PC-9 (cell line): ENCODE data around the gene WDR83. TPM values are rescaled to one million over a fixed set of nuclear protein-coding genes. Genes with fewer than 3 reads are reported as not detected.

Experiments used
- BruUV-seq: library from RNA; stranded (reverse); fragments of 400-500 nt; replicated peaks from 2 replicates; lab custom pipeline; 2021; lab: Mats Ljungman, UMichigan
- CTCF ChIA-PET: fragments of 300-600 bp; sonication (Branson Sonifier 250); formaldehyde crosslinking; loops from one replicate; lab custom pipeline; 2022; ENCODE audit warnings: antibody characterized with exemption; lab: Charles Lee
- POLR2A ChIA-PET: fragments of 300-600 bp; sonication (Branson Sonifier 250); formaldehyde crosslinking; loops from one replicate; lab custom pipeline; 2022; ENCODE audit warnings: antibody characterized with exemption; ENCODE audit not compliant: unreplicated experiment; lab: Charles Lee
- DNase-seq, 2 experiments: peaks; one replicate each; pipeline versions ENCODE4 v3.0.0 to v3.0.0-alpha.2; 2015 to 2022; ENCODE audit warnings: mixed read lengths in 1 of 2
- H2AFZ ChIP-seq: fragments of 200-600 bp; sonication (generic); 2 replicates; pipeline ENCODE4 v1.8.1; 2017; ENCODE audit warnings: antibody characterized with exemption
- H3F3A ChIP-seq: fragments of 200-600 bp; sonication (generic); 2 replicates; pipeline ENCODE4 v1.8.1; 2017; ENCODE audit warnings: antibody characterized with exemption, mild to moderate bottlenecking, low read depth; ENCODE audit not compliant: insufficient read depth
- H3K27ac ChIP-seq: fragments of 200-600 bp; sonication (generic); 2 replicates; pipeline ENCODE4 v1.6.1; 2016; ENCODE audit warnings: mixed run types
- H3K27me3 ChIP-seq: fragments of 200-600 bp; sonication (generic); 2 replicates; pipeline ENCODE4 v1.6.1; 2016; ENCODE audit warnings: low read depth, mixed run types; ENCODE audit not compliant: insufficient read depth
- H3K36me3 ChIP-seq: fragments of 200-600 bp; sonication (generic); 2 replicates; pipeline ENCODE4 v1.6.1; 2016; ENCODE audit warnings: low read depth, mixed run types
- H3K4me1 ChIP-seq: fragments of 200-600 bp; sonication (generic); replicated peaks from 2 replicates; pipeline ENCODE4 v1.6.1; 2016; ENCODE audit warnings: mixed run types; ENCODE audit not compliant: insufficient read depth
- H3K4me2 ChIP-seq: fragments of 200-600 bp; sonication (generic); 2 replicates; pipeline ENCODE4 v1.6.1; 2017; ENCODE audit warnings: mixed run types
- H3K4me3 ChIP-seq: fragments of 200-600 bp; sonication (generic); 2 replicates; pipeline ENCODE4 v1.6.1; 2016; ENCODE audit warnings: mixed run types
- H3K79me2 ChIP-seq: fragments of 200-600 bp; sonication (generic); 2 replicates; pipeline ENCODE4 v1.6.1; 2017; ENCODE audit warnings: low read depth, mixed run types
- H3K9me2 ChIP-seq: fragments of 200-600 bp; sonication (generic); 2 replicates; pipeline ENCODE4 v1.8.1; 2017; ENCODE audit warnings: mild to moderate bottlenecking; ENCODE audit not compliant: insufficient read depth
- H3K9me3 ChIP-seq: fragments of 200-600 bp; sonication (generic); 2 replicates; pipeline ENCODE4 v1.8.1; 2016; ENCODE audit warnings: low read depth; ENCODE audit not compliant: insufficient read depth
- H4K20me1 ChIP-seq: fragments of 200-600 bp; sonication (generic); 2 replicates; pipeline ENCODE4 v1.8.1; 2017; ENCODE audit not compliant: insufficient read depth
- EZH2 ChIP-seq: fragments of 200-600 bp; sonication (generic); IDR thresholded peaks from 2 replicates; pipeline ENCODE4 v1.8.0; 2017; ENCODE audit warnings: antibody characterized with exemption, low read depth
- intact Hi-C: fragments of 100-400 bp; cut with micrococcal nuclease; formaldehyde crosslinking; loops from one replicate; pipeline ENCODE4 v1.10.0; 2022; ENCODE audit not compliant: unreplicated experiment
- total RNA-seq: library from RNA; stranded (reverse); gene quantifications from 2 replicates; pipeline ENCODE4 v1.2.3, GENCODE V29; 2021
- TF ChIP-seq, protein P1 (sequence below): fragments of 200-600 bp; sonication (generic); conservative IDR thresholded peaks from 2 replicates; pipeline ENCODE4 v1.6.1; 2017; ENCODE audit warnings: mixed run types, antibody characterized with exemption, mild to moderate bottlenecking, moderate library complexity

The WDR83 gene
- total RNA-seq, 1 experiment from 2014 or later = 12.9 TPM

DNA sequence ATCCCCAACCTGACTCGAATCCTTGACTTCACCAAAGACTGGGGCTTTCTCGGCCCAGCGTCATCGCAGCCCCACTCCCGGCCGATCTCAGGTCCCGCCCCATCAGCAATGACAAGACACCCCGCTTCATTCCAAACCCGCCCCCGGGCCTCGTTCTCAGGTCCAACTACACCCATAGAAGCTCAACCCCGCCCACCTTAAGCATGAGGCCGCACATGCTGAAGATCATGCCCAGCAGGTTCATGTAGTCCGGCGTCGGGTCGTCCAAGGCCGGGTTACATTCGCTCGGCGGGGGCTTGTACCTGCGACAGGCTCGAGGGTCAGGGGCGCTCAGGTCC, 2.3 kb downstream of the WDR83 start:
- Histone ChIP-seq H3K4me3 (peak overlapping the region; percentile 69), H3K36me3 (peaks cover 4% of the 10 kb centered on the region; the same call in 1 of the 2 replicates), H3K4me1 (peaks cover 29% of the 10 kb centered on the region), H3K79me2 (peaks cover 39% of the 10 kb centered on the region), H3K4me2 (peak overlapping the region; percentile 81), H3K9me3 (no peaks in the 10 kb centered on the region), H2AFZ (peak overlapping the region; percentile 89), H3K27ac (peak overlapping the region; percentile 81), H3K27me3 (no peaks in the 10 kb centered on the region), H4K20me1 (no peaks in the 10 kb centered on the region), H3F3A (peaks cover 32% of the 10 kb centered on the region), H3K9me2 (no peaks in the 10 kb centered on the region)
- TF ChIP-seq EZH2 = no peak
- TF ChIP-seq, protein P1, sequence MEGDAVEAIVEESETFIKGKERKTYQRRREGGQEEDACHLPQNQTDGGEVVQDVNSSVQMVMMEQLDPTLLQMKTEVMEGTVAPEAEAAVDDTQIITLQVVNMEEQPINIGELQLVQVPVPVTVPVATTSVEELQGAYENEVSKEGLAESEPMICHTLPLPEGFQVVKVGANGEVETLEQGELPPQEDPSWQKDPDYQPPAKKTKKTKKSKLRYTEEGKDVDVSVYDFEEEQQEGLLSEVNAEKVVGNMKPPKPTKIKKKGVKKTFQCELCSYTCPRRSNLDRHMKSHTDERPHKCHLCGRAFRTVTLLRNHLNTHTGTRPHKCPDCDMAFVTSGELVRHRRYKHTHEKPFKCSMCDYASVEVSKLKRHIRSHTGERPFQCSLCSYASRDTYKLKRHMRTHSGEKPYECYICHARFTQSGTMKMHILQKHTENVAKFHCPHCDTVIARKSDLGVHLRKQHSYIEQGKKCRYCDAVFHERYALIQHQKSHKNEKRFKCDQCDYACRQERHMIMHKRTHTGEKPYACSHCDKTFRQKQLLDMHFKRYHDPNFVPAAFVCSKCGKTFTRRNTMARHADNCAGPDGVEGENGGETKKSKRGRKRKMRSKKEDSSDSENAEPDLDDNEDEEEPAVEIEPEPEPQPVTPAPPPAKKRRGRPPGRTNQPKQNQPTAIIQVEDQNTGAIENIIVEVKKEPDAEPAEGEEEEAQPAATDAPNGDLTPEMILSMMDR = no peak
- ChIA-PET POLR2A (no interaction called here), CTCF (interaction anchor here (0.5 kb wide), 1 partner anchor 182 kb away, joined by 10 read pairs; no protein-coding TSS in a partner anchor)
- intact Hi-C loops = loop anchor here (2.0 to 10.0 kb wide), 3 partner anchors 614 to 747 kb away; partner anchors contain the start of genes ZNF763 and ZNF878
- BruUV-seq = no TSS peak
- peak; percentile 56 to 60 for DNase-seq

DNA sequence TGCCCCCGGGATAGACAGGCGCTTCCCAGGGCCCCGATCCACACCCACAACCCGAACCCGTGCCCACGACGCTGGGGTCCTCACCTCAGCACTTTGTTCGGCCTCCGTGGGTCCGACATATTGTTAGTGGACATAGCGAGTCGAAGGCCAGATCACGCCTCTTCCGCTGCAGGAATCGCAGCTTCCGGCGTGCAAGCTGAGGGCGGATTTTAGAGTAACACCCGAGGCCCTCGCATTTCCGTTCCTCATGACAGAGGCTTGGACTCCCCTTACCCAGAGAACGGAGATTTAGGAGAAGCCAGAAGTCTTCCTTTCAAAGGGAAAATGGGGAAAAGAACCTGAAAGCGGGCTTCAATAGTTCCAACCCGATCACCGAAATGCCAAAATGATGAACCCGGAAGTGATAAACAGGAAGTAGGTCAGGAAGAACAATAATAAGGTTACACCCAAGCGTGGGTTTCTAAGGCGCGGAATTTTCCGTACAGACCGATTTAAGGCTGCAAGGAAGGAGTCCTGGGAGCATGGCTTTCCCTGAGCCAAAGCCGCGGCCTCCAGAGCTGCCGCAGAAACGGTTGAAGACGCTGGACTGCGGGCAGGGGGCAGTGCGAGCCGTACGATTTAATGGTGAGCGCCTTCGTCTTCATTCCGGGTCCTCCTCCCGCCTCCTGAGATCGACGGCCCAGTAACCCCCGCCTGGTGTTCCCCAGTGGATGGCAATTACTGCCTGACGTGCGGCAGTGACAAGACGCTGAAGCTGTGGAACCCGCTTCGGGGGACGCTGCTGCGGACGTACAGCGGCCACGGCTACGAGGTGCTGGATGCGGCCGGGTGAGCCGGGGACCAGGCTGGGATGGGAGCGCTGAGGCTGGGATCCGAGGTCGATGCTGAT, 2.9 kb downstream of the WDR83 start:
- Histone ChIP-seq H3K9me3 (no peaks in the 10 kb centered on the region), H3K9me2 (no peaks in the 10 kb centered on the region), H3K27ac (peak overlapping the region; percentile 81), H3K4me3 (peak overlapping the region; percentile 69), H3K36me3 (peaks cover 4% of the 10 kb centered on the region; the same call in 1 of the 2 replicates), H4K20me1 (no peaks in the 10 kb centered on the region), H3K4me2 (peak overlapping the region; percentile 81), H3K4me1 (peaks cover 29% of the 10 kb centered on the region), H2AFZ (peak overlapping the region; percentile 89), H3K27me3 (no peaks in the 10 kb centered on the region), H3F3A (peaks cover 32% of the 10 kb centered on the region), H3K79me2 (peaks cover 39% of the 10 kb centered on the region)
- TSS peak; percentile 31 for BruUV-seq
- TF ChIP-seq, protein P1 = 0 out of 2 replicates have a peak, but pooled peaks have one; percentile 27
- TF ChIP-seq EZH2 = no peak
- peak; percentile 71 to 73 for DNase-seq
- ChIA-PET CTCF (no interaction called here), POLR2A (interaction anchor here (0.7 kb wide), 1 partner anchor 336 kb away, joined by 3 read pairs; the partner anchor contains the start of gene ZNF563)
- intact Hi-C loops = loop anchor here (2.0 to 10.0 kb wide), 3 partner anchors 615 to 747 kb away; partner anchors contain the start of genes ZNF763 and ZNF878

DNA sequence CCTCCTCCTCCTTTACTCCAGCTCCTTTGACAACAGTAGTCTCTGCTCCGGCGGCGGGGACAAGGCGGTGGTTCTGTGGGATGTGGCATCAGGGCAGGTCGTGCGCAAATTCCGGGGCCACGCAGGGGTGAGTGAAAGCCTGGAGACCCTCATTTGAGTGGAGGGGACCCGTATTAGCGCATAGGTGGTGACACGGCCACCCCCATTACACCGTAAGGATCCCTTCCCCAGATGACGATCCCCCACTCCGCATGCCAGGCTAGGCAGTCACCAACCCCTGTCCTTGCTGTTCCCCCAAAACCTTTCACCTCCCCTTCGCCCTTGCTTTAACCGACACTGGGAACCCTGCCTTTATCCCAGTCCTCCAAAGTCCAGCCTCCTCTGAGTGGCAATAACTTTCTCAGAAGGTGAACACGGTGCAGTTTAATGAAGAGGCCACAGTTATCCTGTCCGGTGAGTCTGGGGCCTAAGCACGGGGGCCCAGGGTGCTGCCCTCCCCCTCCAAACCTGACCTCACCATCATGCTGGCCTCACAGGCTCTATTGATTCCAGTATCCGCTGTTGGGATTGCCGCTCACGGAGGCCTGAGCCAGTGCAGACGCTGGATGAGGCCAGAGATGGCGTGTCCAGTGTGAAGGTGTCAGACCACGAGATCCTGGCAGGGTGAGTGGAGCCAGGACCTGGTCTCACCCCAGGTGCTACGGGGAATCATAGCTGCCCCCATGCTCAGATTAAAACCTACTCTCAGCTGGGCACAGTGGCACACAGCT, 3.7 kb downstream of the WDR83 start:
- peak overlapping the region; percentile 81 for H3K27ac ChIP-seq
- intact Hi-C loops = no loop called here
- peaks cover 35% of the 10 kb centered on the region for H3F3A ChIP-seq
- peaks cover 39% of the 10 kb centered on the region for H3K79me2 ChIP-seq
- no peaks in the 10 kb centered on the region for H3K9me2 ChIP-seq
- H3K4me2 ChIP-seq = peak overlapping the region; percentile 81
- peaks cover 7% of the 10 kb centered on the region for H3K36me3 ChIP-seq
- H3K4me1 ChIP-seq = peaks cover 29% of the 10 kb centered on the region
- peak overlapping the region; percentile 69 for H3K4me3 ChIP-seq
- no peaks in the 10 kb centered on the region for H3K9me3 ChIP-seq
- no peak for DNase-seq
- ChIA-PET POLR2A (interaction anchor here (0.7 kb wide), 1 partner anchor 337 kb away, joined by 3 read pairs; the partner anchor contains the start of gene ZNF563), CTCF (no interaction called here)
- no peaks in the 10 kb centered on the region for H4K20me1 ChIP-seq
- TF ChIP-seq, protein P1 = no peak
- TF ChIP-seq EZH2 = no peak
- no TSS peak for BruUV-seq
- H3K27me3 ChIP-seq = no peaks in the 10 kb centered on the region
- H2AFZ ChIP-seq = peak overlapping the region; percentile 89
